Measurements from ENCODE around the gene ZNF22.

Gene ZNF22

DNA sequence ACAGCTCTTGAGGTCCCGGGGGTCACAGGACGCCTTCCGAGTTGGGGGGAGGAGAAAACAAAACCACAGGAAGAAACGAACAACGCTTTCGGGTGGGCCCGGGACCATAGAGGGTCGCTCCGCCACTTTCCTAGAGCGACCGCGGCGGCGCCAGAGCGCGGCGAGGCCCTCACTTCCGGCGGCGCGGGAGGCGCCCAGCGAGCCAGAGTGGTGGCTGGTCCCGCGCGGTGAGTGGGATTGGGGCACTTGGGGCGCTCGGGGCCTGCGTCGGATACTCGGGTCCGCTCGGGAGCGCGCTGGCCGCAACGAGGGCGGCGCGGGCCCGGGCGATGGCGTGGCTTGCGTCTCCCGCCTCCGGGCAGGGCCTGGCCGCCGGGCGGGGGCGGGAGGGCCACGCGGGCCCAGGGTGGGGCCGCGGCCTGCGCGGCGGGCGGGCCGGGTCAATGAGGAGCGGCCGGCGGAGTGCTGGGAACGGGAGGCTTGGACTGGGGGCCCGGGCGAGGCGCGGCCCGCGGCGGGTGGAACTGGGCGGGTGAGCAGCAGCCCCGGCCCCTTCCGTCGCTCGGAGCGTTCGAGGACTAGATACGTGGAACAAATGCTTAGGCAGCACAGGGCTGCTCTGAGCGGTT, at the start of gene ZNF22:
ZNF22 (plus strand) TSS at position 172 of the 629 bp plus-strand sequence. CDS start 2,446 bp downstream, outside the sequence.
- DNase-seq (ENCODE audit: low read depth, low spot score): no peak

- DNase-seq (ENCODE audit: low read depth, low spot score): no peak
Observed at GRCh38 chr10:44951576-44952226, 49.0 kb upstream of the ZNF22 start.

DNA sequence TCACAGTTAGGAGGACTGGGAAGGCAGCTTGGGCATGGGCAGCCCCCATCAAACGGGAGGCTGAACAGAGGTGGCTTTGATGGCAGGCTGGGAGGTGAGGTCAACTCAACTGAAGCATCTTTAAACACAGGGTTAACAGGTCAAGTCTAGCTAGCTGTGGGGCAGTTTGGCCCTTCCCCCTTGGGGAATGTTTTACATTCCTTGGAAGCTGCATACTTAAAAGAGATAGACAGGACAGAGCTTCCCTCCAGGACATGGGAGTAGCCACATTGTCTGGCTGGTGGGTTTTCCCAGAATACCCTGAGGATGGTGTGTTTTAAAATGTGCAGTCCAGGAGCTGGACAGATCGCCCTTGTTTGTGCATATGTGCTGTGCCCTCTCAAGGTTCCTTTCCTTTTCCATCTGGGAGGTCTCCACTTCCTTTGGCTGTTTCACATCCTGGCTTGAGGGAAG, 47.9 kb upstream of the ZNF22 start:
- DNase-seq (ENCODE audit: low read depth, low spot score): no peak

DNA sequence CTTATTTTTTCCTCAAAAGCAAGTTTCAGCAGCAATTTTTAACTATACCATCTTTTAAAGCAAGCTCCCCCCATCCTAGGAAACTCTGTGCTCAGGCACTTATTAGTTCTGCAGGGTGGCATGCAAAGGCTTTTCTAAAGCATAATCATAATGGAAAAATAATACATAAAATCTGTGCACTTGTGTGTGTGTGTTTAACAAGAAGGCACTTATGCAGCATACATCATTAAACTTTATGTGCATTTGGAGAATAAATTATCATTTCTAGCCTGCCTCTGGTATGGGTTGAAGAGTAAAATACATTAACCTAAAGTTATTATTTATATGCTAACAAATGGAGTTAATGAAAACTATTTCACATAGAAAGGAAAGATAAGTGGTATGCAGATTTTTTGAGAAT, 46.7 kb upstream of the ZNF22 start:
- no peak for DNase-seq (ENCODE audit: low read depth, low spot score)

- no peak for DNase-seq (ENCODE audit: low read depth, low spot score)
Observed at GRCh38 chr10:44954962-44955361, 45.8 kb upstream of the ZNF22 start.

DNA sequence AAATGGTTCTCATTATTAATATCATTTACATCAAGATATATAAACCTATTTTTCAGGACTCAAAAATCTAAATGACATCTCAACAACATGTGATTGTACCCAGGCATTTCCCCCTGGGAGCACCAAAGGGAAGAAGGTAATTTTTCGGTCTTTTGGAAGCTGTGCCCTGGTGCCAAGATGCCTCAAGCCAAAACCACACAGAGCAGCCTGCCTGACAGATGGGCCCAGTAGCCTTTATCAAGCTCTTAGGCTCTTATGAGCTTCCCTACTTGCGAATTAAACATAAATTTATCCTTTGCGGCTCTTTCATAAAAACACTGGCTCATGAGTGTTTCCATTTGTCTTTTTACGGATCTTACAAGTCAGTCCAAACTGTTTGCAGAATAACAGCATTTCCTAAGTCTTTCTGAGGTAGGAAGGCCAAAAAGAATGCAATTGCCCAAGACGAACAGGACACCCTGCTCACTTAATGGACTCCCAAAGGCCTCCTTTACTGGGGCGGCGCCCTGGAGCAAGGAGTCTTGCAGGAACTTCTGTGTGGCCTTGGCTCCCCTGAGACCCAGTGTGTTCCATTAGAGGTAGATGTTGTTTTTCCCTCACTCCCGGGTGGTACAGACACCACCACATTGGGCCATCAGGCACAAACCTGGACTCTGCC, 45.2 kb upstream of the ZNF22 start:
- DNase-seq (ENCODE audit: low read depth, low spot score): no peak

GRCh38 chr10:44956226-44956625, 44.5 kb upstream of the ZNF22 start:
- no peak for DNase-seq (ENCODE audit: low read depth, low spot score)

- DNase-seq (ENCODE audit: low read depth, low spot score): no peak
Observed at GRCh38 chr10:44956717-44957706, 43.7 kb upstream of the ZNF22 start.

- no peak for DNase-seq (ENCODE audit: low read depth, low spot score)
Observed at GRCh38 chr10:44958196-44958897, 42.4 kb upstream of the ZNF22 start.

DNA sequence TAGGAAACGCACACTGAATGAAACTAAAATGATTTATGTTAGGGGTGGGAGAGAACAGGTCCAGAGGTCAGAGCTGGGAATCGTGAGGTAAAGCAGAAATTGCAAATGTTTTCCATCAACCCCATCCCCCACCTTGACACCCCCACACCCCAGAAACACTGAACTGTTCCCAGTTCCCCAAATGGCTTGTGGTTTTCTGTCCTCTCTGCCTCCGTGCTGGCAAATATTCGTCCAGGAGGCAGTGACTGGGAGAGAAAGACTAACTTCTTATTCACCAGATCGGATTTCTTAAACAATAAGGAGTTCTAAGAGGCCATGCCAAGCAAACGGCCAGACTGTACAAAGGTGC, 41.9 kb upstream of the ZNF22 start:
- DNase-seq (ENCODE audit: low read depth, low spot score): no peak

DNA sequence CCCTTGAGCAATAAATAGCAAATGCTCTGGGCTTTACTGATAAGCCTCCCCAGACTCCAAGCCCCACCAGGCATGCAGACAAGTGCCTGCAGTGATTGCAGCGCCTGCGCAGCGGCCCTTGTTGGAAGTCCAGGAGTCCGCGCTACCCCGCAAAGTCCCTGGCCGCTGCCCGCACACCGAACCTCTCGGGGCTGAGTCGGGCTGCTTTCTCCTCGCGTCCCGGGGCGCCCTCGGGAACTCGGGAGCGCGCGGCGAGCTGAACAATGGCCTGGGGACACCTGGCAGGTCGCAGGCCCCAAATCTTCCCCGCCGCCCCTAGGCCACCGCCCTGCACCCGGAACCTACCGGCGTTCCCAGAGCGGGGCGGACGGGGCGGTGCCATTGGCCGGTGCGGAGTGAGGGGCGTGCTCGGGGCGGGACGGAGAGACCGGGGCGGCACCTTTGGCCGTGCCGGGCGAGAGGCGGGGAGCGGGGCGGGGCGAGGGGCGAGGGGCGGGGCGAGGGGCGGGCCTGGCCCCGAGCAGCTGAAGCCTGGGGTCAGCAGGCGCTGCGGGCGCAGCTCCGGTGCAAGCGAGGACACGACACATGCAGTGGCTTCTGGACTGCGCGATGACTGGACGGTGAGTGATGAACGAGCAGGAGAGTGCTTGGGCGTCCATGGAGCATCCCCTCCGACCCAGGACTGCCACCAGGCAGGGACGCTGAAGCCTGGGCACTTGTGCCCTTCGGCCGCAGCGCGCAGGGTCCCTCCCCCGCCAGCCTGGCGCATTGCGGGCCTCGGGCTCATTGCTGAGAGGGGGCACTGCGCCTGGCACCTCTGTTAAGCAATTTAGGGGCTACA, 41.3 kb upstream of the ZNF22 start, which contains the start of gene RASSF4:
RASSF4 (plus strand) TSS at position 556 of the 841 bp plus-strand sequence. CDS start 10,401 bp downstream, outside the sequence.
- no peak for DNase-seq (ENCODE audit: low read depth, low spot score)

GRCh38 chr10:44960088-44960460, 40.6 kb upstream of the ZNF22 start:
- no peak for DNase-seq (ENCODE audit: low read depth, low spot score)

DNA sequence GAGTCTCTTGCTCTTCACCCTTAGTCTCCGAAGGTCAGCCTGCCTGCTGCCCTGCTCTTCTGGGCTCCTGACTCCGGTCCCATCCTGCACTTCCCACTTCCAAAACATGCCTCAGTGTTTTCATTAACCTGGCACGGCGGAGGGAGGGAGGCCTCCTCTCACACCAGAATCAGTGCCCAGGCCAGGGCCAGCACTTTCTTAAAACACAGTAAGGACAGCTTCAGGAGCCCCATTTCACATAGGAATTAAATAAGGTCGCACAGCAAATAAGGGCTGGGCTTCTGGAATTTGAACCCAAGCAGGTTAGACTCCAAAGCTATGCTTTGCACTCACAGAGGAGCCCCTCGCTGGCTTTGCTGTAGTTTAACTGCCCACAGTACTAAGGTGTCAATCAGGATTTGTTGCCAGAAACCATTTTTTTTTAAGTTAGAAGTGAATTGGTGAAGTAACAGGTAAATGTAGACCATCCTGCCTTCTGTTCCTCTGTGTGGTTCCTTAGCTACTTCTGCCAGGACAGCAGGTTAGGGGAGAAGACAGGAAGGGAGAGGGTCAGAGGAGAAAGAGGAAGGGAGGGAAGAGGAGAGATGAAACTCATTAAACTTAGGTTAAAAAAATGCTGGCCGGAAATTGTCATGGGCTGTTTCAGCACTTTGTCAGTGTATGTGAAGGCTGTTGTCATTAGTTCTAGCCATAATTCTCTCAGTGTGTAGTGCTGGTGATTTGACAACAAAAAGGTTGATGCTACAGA, 40.1 kb upstream of the ZNF22 start:
- no peak for DNase-seq (ENCODE audit: low read depth, low spot score)

DNA sequence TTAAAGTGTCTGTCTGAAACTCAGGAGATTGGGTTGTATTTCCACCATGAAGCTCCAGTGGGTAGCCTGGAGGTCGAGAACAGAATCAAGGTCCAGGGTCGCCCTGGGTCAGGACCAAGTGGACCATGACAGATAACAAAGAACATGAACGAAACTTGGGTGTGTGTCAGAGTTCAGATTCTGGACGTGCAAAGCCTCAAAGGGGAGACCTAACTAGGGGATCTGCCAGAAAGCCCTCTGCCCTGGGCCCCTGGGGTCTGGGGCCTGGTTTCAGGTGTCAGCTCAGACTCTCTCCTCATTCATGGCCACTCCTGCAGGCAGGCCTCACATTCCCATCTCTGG, 39.5 kb upstream of the ZNF22 start:
- DNase-seq (ENCODE audit: low read depth, low spot score): no peak

GRCh38 chr10:44961931-44962750, 38.6 kb upstream of the ZNF22 start:
- DNase-seq (ENCODE audit: low read depth, low spot score): no peak

GRCh38 chr10:44962870-44963738, 37.6 kb upstream of the ZNF22 start:
- DNase-seq (ENCODE audit: low read depth, low spot score): no peak

- no peak for DNase-seq (ENCODE audit: low read depth, low spot score)
Observed at GRCh38 chr10:44963772-44964633, 36.7 kb upstream of the ZNF22 start.

All from iPS DF 19.7 (cell line).